Endothelial cell of umbilical vein (primary cell): ENCODE measurements around the gene TACC3.

Source experiments
- EZH2 ChIP-seq: IDR thresholded peaks from 2 replicates; pipeline ENCODE4 v1.6.1; 2012; ENCODE audit warnings: borderline replicate concordance, low read depth, mild to moderate bottlenecking, moderate library complexity, low read length, inconsistent platforms; ENCODE audit not compliant: severe bottlenecking
- FOS ChIP-seq: IDR thresholded peaks from 2 replicates; pipeline ENCODE4 v1.6.1; 2011; ENCODE audit warnings: mild to moderate bottlenecking, low read length, moderate library complexity, borderline replicate concordance; ENCODE audit not compliant: insufficient read depth
- GATA2 ChIP-seq: IDR thresholded peaks from 2 replicates; pipeline ENCODE4 v1.7.0; 2011; ENCODE audit warnings: low read depth, mild to moderate bottlenecking, moderate library complexity, mixed read lengths, low read length; ENCODE audit not compliant: insufficient read length, insufficient read depth
- POLR2A ChIP-seq: IDR thresholded peaks from 2 replicates; pipeline ENCODE4 v1.6.1; 2012; ENCODE audit warnings: low read depth, mild to moderate bottlenecking, control low read depth, low read length
- POLR2AphosphoS5 ChIP-seq: IDR thresholded peaks from 2 replicates; pipeline ENCODE4 v1.6.1; 2012; ENCODE audit warnings: low read depth, mild to moderate bottlenecking, control low read depth, low read length, moderate library complexity; ENCODE audit not compliant: insufficient read depth
- TF ChIP-seq, protein P1 (sequence below), 2 donors: IDR thresholded peaks; 1 replicate in 1 of 2; 2 replicates in 1 of 2; pipeline ENCODE4 v1.5.1; 2011; ENCODE audit warnings: low read length in 2 of 2, mild to moderate bottlenecking in 2 of 2, moderate library complexity in 2 of 2, control low read depth in 1 of 2, inconsistent platforms in 1 of 2, low read depth in 1 of 2; ENCODE audit not compliant: insufficient read depth in 1 of 2; ENCODE audit errors: extremely low read depth in 1 of 2
- TF ChIP-seq, protein P2 (sequence below): IDR thresholded peaks from 2 replicates; pipeline ENCODE4 v1.6.1; 2011; ENCODE audit not compliant: insufficient read depth, insufficient read length

DNA sequence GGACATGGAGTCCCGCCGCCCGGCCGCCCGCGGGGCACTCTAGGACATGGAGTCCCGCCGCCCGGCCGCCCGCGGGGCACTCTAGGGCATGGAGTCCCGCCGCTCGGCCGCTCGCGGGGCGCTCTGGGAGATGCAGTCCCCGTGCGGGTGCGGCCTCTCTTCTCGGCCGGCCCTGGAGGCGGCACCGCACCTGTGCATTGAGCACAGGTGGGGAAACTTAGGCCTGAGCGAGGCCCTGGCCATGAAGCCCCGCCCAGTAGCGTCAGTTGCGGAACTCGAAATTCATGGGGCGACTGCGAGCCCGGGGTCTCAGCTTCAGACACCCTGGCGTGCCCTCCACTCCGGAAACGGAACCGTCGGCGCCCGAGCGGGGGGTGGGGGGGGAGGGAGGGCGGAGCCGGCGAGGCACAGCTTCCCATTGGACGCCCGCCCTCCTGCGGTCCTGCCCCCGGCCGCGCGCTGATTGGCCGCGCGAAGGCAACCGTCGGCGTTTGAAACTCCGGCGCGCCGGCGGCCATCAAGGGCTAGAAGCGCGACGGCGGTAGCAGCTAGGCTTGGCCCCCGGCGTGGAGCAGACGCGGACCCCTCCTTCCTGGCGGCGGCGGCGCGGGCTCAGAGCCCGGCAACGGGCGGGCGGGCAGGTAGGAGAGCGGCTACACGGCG lies at the start of gene TACC3, which contains the start of gene TMEM129:
- no peak for TF ChIP-seq GATA2
- TF ChIP-seq POLR2AphosphoS5 = peak; percentile 84
- TF ChIP-seq, protein P1, sequence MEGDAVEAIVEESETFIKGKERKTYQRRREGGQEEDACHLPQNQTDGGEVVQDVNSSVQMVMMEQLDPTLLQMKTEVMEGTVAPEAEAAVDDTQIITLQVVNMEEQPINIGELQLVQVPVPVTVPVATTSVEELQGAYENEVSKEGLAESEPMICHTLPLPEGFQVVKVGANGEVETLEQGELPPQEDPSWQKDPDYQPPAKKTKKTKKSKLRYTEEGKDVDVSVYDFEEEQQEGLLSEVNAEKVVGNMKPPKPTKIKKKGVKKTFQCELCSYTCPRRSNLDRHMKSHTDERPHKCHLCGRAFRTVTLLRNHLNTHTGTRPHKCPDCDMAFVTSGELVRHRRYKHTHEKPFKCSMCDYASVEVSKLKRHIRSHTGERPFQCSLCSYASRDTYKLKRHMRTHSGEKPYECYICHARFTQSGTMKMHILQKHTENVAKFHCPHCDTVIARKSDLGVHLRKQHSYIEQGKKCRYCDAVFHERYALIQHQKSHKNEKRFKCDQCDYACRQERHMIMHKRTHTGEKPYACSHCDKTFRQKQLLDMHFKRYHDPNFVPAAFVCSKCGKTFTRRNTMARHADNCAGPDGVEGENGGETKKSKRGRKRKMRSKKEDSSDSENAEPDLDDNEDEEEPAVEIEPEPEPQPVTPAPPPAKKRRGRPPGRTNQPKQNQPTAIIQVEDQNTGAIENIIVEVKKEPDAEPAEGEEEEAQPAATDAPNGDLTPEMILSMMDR (IDR thresholded peaks at IDR 0.05; ENCODE audit: extremely low read depth in 1 of 2, insufficient read depth in 1 of 2, low read depth in 1 of 2, low read length in 2 of 2) = no peak
- TF ChIP-seq FOS = no peak
- TF ChIP-seq POLR2A = no peak
- TF ChIP-seq EZH2 = no peak
- TF ChIP-seq, protein P2, sequence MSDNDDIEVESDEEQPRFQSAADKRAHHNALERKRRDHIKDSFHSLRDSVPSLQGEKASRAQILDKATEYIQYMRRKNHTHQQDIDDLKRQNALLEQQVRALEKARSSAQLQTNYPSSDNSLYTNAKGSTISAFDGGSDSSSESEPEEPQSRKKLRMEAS = no peak
